DLD1 (cell line): ENCODE data around the gene NCOA7.
"Not testable (repeated sequence)": the region's sequence is repeated elsewhere in the genome, so short reads cannot be mapped to it uniquely, and the experiment has no call there.

Experiments used
- in situ Hi-C: cut with HindIII; loops from 2 replicates; pipeline ENCODE4 v1.10.0; 2017; ENCODE audit warnings: low sequenced_read_pairs

Gene NCOA7

GRCh38 chr6:125753937-125754259, 36.9 kb upstream of the NCOA7 start:
- in situ Hi-C loops: no loop called here

- in situ Hi-C loops: no loop called here
These were observed 36.2 kb upstream of the NCOA7 start for GRCh38 chr6:125754566-125754965.

- in situ Hi-C loops: no loop called here
These were observed 31.4 kb upstream of the NCOA7 start for GRCh38 chr6:125759184-125759902.

- in situ Hi-C loops: loop anchor here (10.0 kb wide), 1 partner anchor 445 kb away; no protein-coding TSS in a partner anchor
These were observed 30.8 kb upstream of the NCOA7 start for GRCh38 chr6:125759959-125760457.

GRCh38 chr6:125764121-125764671, 26.6 kb upstream of the NCOA7 start:
- in situ Hi-C loops: loop anchor here (10.0 kb wide), 1 partner anchor 449 kb away; no protein-coding TSS in a partner anchor

GRCh38 chr6:125765944-125766343, 24.8 kb upstream of the NCOA7 start:
- in situ Hi-C loops: loop anchor here (10.0 kb wide), 1 partner anchor 451 kb away; no protein-coding TSS in a partner anchor

GRCh38 chr6:125766641-125767040, 24.1 kb upstream of the NCOA7 start:
- in situ Hi-C loops: loop anchor here (10.0 kb wide), 1 partner anchor 452 kb away; no protein-coding TSS in a partner anchor

GRCh38 chr6:125769147-125769783, 21.5 kb upstream of the NCOA7 start:
- in situ Hi-C loops: loop anchor here (10.0 kb wide), 1 partner anchor 454 kb away; no protein-coding TSS in a partner anchor

GRCh38 chr6:125773387-125774341, 17.1 kb upstream of the NCOA7 start:
- in situ Hi-C loops: no loop called here

GRCh38 chr6:125776107-125776826, 14.5 kb upstream of the NCOA7 start:
- in situ Hi-C loops: not testable (repeated sequence)

GRCh38 chr6:125779924-125780539, 10.7 kb upstream of the NCOA7 start:
- in situ Hi-C loops: no loop called here

- in situ Hi-C loops: no loop called here
These were observed 10.0 kb upstream of the NCOA7 start for GRCh38 chr6:125780540-125781313.

- in situ Hi-C loops: no loop called here
These were observed 9.4 kb upstream of the NCOA7 start for GRCh38 chr6:125781314-125781868.

GRCh38 chr6:125784365-125784764, 6.4 kb upstream of the NCOA7 start:
- in situ Hi-C loops: no loop called here

- in situ Hi-C loops: no loop called here
These were observed 3.0 kb upstream of the NCOA7 start for GRCh38 chr6:125787791-125788190.

- in situ Hi-C loops: no loop called here
These were observed 1.6 kb upstream of the NCOA7 start for GRCh38 chr6:125789167-125789566.

GRCh38 chr6:125789576-125790357, 993 bp upstream of the NCOA7 start:
- in situ Hi-C loops: no loop called here
